NCI-H82 treated with DMSO at 0.1 percent for 48 hours (cell line): ENCODE data around the gene POLG2.

Source experiments
- DNase-seq: peaks from one replicate; lab custom pipeline; 2025; ENCODE audit not compliant: unreplicated experiment; lab: John Stamatoyannopoulos, UW

POLG2 gene

DNA sequence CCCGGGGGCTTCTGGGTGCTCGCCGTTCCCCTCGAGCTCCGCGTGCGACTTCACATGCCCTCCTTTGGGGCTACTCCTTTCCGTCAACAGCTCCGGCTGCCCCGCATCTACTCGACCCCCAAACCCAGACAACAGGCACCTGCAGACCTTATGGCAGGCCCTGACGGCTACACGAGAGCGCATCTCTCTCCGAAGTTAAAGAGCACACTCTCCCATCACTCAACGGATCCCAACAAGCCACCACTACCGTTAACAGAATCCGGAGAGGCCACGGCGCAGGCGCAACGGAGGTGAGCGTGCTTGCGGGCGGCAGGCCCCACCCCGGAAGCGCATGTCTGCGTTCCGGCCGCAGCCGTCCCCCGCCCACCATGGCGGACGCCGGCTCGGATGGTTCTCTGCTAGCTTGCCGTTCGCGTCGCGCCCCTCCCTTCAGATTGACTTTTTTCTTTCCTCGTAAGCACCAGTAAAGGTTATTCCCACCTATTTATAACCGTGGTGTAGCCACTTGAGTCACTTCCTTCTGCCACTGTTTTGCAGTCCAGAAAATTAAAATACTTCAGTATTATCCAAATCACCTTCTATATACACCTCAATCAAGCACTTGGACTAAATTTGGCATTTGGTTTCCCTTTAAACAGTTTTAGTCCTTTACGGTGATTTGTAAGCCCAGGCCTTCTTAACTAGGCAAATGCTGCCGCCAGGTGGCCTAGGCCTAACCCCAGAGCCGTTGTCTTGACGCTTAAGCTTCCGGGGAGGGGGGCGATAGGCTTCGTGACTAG is at the start of gene POLG2:
Gene POLG2, minus strand, starts transcription at position 269 of the 779 bp plus-strand sequence. Its CDS starts 86 bp downstream, at position 183.
- peak; percentile 80 for DNase-seq

DNA sequence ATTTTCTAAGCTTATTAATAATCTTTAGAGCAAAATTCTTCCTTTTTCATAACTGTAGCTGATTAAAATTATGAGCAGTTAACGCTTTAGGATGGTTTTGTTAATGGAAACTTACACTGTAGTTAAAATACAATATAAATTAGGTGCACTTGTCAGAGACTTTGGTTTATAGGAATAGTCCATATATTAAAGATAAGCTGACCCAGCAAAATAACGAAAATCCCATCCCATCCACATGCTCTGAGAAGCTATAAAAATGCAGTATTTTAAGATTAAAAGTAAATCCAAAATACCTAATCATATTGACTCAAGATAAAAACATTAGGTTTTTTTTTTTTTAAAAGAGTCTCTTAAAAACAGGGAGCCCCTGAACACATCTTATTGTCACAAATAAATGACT is 47.9 kb upstream of the POLG2 start:
- DNase-seq = no peak

DNA sequence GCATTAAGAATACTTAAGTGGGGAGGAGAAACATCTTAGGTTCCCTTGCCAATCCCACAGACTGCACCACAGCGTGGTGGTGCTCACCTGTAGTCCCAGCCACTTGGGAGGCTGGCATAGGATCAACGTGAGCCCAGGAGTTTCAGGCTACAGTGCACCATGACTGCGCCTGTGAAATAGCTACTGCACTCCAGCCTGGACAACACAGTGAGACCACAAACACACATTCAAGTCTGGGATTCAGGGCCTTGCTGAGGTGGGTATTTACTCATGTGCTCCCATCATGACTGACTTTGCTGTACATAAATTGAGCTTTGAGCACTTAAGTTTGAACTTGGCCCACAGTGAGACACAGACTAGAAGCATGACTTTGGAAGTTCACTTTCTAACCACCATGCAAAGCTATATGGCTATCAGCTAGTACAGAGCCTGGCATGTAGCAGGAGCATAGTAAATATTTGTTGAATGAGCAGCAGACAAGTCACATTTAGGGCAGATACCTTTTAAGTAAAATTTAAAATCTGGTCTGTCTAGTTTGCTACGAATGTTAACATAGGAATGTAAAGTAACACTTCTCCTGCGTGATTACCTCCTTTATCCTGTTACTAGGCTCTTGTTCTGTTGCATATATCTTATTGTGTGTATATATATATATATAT is 43.4 kb upstream of the POLG2 start:
- DNase-seq = no peak

DNA sequence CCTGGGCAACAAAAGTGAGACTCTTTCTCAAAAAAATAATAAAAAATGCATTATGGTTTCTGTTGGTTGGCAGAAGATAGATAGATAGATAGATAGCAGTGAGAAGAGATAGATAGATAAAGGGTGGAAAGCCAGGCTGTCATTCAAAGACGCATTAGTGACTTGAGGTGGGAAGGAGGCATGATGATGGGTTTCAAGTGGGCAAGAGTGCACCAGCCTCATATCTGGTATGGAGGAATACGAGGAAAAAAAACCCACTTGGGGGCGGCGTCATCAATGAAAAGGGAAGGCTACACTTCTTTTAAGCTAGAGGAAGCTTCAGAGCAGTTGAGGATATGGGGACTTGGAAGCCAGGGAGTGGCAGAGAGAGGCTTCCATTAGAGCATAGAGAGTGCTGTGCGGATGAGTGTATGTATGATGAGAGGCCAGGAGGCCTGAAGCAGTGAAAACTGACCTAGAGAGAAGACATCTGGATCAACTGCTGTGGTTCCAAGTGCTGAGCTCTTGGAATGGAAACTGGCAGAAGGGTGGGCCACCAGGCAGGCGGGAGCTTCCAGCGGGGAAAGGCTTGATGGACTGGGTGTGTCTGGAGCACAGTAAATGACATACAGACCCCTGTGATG is 41.8 kb upstream of the POLG2 start:
- no peak for DNase-seq

DNA sequence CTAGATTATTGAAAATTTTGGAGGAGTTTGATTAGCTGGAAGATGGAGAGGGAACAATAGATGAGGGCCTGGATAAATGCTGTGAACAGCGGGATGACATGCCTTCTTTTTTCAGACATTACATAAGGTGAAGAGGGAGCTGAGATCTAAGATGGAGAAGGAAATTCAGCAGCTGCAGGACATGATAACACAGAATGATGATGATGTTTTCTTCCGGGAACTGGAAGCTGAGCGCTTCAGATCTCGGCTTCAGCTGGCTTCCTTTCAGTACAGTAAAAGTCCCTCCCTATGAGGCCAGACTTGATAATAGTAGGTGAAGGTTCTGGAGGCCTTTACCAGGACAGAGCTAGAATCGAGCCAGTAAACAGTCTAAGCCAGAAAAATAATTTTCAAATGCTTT is 40.6 kb upstream of the POLG2 start:
- no peak for DNase-seq

DNA sequence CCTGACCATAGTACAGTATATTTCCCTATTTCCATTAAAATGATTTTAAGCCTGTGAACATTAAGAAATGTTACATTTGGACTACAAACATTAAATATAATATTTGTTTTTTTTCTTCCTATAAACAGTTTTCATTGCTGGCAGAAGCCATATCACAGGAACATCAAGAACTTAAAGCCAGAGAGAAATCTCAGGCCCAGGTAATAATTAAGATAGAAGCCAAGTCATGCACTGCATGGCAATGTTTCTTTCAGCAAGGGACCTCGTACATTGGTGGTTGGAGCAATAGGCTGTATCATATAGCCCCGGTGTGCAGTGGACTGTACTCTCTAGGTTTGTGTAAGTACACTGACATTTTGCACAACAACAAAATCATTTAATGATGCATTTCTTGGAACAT is 40.1 kb upstream of the POLG2 start:
- no peak for DNase-seq

DNA sequence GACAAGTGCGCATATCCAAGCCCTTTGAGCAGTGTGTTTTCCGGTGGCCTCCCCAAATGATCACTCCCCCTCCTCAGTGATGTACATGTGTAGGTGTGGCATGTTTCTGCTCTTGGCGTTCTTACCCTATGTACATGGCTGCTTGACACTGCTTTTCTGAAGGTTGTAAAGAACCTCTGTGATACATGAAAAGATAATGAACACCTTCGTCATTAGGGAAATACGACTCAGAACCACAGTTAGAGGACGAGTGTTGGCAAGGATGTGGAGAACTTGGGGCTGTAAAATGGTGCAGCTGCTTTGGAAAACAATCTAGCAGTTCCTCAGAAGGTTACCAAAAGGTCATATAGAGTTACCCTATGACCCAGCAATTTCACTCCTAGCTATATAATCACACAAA is 38.5 kb upstream of the POLG2 start:
- no peak for DNase-seq

DNA sequence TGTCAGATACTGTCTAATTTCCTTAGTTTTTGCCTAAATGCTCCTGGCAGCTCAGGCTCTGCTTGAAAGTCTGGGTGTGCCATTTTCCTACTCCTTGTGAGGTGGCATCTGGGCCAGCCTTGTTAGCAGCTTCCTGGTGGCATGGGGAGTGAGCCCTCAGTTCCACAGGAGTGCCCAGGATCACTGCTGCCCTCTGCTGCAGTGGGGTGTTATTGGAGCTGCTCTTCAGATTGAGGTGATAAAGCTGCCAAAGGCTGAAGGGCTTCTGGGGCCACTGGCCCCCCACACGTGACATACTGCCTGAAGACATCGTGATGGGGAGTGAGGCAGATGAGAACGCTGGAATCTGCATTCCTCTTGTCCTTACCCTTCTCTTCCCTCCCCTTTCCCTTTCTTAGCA is 37.3 kb upstream of the POLG2 start:
- DNase-seq = no peak

DNA sequence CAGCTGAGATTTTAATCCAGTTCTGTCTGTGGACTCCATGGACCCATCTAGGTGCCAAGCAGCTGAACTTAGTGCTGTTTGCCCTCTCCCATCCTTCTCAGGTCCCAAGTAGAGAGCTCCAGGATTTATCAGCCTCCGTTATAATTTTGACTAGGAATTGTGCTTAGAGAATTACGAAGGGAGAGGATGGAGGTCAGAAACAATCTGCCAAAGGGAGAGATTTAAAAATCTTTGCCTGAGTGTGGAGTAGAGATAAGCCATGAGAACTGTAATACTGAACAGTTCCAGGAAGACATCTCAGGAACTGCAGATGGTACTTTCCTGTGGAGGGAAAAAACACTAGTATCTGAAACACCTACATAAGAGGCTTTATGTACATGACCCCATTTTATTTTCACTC is 36.9 kb upstream of the POLG2 start:
- DNase-seq = no peak

DNA sequence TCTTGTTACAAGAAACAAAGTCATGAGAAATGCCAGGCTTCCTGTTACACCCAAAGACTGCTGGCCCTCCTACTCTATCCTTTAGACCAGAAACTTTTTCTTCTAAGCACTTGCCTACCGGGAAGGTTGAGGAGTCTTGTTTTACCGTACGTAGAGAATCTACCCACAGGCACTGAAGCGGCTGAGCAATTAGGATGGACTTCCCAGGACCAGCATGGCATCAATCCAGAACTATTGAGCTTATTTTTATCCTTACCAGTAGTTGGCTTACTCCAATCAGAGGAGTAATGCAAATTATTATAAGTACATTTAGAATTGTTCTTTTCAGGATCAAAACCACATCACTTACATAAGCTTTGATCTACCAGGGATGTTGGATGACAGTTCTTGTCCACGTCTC is 35.6 kb upstream of the POLG2 start:
- DNase-seq = no peak

DNA sequence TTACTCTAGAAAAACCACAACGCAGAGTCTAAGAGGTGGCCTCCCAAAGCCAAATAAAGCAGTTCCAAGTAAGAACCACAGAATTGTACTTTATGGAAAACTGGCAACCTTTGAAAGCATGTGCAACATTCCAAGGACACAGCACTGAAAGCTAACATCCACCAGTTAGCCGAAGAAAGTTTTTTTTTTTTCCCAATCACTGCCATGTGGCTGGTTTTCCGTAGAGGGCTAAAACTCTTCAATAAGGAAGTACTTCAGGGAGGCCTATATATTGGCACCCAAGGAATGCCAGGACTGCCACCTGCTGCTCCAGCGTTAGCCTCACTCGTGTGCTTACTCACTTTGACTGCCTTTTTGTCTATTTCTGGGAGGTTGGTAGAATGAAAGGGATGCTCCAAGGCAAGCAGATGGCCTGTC is 35.1 kb upstream of the POLG2 start:
- no peak for DNase-seq

DNA sequence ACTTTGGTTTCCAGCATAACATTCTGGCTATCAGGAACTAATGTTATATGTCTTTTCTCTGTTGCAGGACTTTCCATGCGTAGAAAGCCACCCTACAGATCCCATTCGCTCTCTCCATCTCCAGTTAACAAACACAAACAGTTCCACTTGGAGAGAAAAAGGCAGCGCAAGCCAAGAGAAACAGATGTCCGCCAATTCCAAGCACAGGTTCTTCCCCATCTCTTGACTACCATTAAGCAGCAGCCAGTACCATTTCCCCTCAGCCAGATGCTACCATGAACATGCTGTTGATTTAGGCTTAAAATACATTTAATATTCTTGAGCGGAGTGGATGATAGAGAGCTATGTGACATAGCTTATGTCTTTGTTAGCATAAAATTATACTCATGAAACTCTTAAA is 32.4 kb upstream of the POLG2 start:
- no peak for DNase-seq

DNA sequence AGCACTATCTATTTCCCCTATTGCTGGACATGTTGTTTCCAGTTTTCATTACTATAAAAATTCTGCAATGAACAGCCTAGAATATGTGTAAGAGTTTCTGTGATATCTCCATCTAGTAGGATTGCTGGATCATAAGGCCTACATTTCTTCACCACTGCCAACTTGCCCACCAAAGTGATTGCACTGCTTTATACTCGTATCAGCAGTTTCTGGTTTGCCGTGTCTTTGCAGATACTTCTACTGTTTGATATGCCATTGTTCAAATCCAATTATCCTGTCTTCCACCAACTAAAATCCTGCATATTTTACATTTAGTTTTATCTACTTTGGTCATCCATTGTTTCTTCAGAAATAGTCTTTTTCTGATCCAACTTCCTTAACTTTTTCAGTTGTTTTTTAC is 31.1 kb upstream of the POLG2 start:
- DNase-seq = no peak

DNA sequence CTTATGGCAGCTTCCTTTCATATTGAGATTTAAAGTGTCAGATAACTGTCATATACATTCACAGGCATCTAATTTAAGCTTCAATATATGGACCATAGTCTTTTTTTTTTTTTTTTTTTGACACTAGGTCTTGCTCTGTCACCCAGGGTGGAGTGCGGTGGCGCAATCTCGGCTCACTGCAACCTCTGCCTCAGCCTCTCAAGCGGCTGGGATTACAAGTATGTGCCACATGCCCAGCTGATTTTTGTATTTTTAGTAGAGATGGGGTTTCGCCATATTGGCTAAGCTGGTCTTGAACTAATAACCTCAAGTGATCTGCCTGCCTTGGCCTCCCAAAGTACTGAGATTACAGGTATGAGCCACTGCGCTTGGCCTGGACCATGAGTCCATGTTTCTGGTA is 23.5 kb upstream of the POLG2 start:
- DNase-seq = no peak

DNA sequence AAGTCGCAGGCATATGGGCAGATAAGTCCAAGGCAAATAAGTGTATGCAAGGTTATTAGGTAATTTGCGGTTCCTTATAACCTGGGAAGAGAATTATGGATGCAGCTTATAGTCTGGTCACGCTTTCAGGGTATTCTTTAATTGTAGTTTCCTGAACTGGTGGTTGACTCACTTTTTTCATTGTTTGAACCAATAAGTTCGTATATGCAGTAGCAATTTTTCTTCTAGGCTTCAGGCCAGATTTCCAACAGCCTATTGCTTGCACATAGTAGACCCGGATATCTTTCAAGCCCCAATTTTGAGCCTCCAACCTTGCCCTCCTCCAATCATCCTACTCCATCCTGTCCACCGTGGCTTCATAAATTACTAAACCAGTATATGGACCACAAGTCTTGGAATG is 22.7 kb upstream of the POLG2 start:
- DNase-seq = no peak

DNA sequence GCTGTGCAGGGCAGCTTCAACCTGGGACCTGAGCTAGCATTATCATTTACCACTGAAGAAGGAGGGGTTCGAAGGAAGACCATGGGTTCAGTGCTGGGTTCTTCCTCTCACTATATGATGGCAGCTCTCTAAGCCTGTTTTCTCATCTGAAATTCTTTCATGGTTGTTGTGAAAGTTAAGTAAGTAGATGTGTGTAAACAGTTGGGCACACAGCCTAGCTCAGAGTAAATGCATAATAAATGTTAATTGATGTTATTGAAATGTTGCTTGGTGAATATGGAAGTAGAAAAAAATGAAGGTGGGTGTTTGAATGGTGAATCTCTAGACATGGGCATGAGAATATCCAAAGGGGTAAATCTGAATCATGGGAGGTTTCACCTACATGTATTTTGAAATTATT is 19.0 kb upstream of the POLG2 start:
- DNase-seq = no peak

DNA sequence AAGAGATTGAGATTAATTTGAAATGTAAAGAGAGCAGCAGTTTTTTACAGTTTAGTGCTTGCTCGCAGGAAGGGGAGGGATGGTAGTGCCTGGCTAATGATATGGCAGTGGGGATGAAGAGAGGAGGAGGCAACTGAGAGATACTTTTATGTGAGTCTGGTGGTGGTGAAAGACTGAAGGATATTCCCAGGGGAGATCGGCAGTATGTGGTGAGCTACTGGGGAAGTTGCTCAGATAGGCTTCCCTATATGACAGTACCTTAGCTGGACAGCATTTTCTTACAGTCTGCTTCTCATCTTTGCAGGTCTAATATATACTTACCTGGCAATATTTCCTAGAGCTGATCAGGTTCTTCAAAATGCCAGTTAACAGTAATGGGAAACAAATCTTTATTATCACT is 18.6 kb upstream of the POLG2 start:
- no peak for DNase-seq

DNA sequence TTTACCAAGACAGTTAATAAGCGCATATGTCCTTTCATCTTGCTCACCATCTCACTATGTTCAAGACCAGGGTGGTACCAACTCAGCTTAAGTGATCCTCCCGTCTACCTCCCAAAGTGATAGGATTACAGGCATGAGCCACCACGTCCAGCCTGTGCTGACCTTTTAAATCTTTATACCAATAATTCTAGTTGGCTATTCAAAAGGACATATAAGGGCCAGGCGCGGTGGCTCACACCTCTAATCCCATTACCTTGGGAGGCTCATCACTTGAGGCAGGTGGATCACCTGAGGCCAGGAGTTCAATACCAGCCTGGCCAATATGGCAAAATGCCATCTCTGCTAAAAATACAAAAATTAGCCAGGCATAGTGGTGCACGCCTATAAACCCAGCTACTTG is 12.3 kb upstream of the POLG2 start:
- DNase-seq = peak; percentile 13

DNA sequence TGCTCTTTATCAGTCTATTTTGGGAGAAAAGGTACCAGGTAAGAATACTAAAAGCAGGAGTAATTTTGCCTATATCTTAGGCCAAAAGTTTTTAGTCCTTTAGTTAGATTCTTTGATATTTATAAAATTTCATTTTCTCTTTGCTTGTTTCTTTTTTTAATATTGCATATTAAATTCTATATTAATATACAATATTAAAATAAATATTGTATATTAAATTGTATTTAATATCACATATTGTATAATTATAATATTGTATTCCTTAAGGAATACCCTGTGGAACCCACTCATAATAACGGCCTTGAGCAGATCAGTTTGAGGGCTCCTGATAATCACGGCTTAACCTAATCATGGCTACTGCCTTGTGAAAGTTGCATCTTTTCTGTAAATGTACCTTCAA is 11.8 kb upstream of the POLG2 start:
- no peak for DNase-seq

DNA sequence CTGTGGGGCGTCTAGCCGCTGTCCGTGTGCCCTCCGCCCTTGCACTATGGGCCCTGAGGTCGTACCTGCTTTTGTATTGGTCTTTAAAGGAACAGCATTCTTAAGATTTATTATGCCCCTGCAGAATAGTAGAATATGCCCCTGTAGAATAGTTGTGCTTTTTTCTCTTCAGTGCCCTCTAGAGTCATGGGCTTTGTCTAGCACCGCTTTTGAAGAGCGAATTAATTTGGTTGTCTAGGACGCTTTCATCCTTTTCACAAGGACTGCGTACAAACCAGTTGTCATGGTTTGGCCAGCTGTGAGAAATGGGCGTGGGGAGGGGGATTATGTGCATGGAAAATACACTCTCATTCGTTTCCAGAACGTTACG is 10.5 kb upstream of the POLG2 start:
- DNase-seq = peak; percentile 33

DNA sequence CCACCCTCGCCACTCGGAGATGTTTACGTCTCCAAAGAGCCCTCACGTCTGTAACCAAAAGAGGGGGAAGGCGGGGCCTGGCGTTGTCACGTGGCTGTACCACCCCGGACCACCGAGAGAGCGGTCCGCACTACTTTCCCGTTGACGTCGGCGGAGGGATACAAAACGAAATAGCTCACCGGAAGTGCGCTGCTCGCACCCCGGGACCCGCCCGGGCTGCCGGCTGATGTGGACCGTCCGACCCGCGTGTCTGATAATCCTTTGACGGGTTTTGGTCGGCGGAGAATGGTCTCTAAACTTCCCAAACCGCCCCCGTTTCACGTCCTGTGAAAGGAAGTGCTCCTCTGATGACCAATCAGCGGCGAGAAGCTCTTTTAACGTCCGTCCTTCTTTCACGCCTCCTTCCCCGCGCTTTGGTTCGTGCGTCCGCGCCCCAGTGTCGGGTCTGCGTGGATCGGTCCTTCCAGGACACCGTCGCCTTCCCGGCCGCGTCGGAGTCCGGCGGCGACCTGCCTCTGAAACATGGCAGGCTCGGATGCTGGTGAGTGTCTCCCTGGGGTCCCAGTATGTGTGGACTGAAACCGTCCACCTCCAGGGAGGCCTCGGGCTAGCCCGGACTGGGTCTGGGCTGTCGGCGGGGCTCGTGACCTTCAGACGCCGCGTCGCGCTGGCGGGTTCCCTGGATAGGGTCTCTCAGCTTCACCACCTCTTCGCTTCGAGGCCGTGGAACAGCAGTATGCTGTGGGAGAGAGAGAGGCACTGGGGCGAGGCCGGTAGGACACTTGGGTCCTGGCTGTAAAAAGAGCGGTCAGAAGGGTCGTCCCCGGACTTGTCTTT is 9.9 kb upstream of the POLG2 start, which contains the start of gene CEP95:
Gene CEP95, plus strand, starts transcription at position 402 of the 837 bp plus-strand sequence. Its CDS starts 121 bp downstream, at position 523.
- peak; percentile 97 for DNase-seq
